Body of pancreas (tissue), 4 donors: Measurements from ENCODE around the gene RNU2-1.

Experiments used
- CTCF ChIP-seq, 7 experiments: fragments of 450-650 bp in 4 of 7; fragments of 200-600 bp in 3 of 7; sonication (generic) in 3 of 7; IDR thresholded peaks; one replicate each; pipeline ENCODE4 v1.5.1; 2016 to 2019; ENCODE audit warnings: antibody characterized with exemption in 7 of 7
- POLR2A ChIP-seq, 3 donors: fragments of 450-650 bp; IDR thresholded peaks; one replicate each; pipeline ENCODE4 v1.6.1; 2016; ENCODE audit warnings: antibody characterized with exemption in 3 of 3, mild to moderate bottlenecking in 2 of 3

- no peak for TF ChIP-seq CTCF (IDR thresholded peaks at IDR 0.05)
- TF ChIP-seq POLR2A (IDR thresholded peaks at IDR 0.05) = no peak
Observed at GRCh38 chr17:43219001-43219400, 14.8 kb downstream of the RNU2-1 start.
